ENCODE results near the gene EPHA5.

DNA sequence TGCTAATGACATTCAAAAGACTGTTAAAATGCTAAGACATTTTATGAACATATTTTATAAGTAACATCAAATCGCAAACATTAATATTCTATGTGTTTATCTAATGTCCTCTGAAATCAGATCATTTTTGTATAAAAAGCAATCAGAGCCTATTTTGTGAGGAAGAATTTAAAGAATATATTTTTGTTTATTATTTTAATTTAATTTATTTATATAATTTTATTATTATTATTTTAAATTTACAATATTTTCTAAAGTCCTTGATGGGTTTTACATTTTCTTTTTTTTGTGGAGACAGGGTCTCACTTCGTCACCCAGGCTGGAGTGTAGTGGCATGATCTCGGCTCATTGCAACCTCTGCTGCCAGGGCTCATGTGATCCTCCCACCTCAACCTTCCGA, 262.8 kb downstream of the EPHA5 start:
- no peak for TF ChIP-seq CTCF (IDR thresholded peaks at IDR 0.05; ENCODE audit: insufficient read depth, low read depth, low read length)
- no peak for TF ChIP-seq EZH2 (IDR thresholded peaks at IDR 0.05; ENCODE audit: insufficient read depth, low read length)

Measured in astrocyte (in vitro differentiated cells and primary cell).